ENCODE results near the gene ARMS2.

Gene ARMS2

GRCh38 chr10:122481296-122482056 lies 27.0 kb downstream of the ARMS2 start:
- TF ChIP-seq CTCF (conservative IDR thresholded peaks at IDR 0.05) (no peak), ZFX (IDR thresholded peaks at IDR 0.05) (no peak)

GRCh38 chr10:122484276-122485060 lies 30.0 kb downstream of the ARMS2 start:
- TF ChIP-seq CTCF (conservative IDR thresholded peaks at IDR 0.05) (no peak), ZFX (IDR thresholded peaks at IDR 0.05) (no peak)
- no peak overlapping the region for H3K27ac ChIP-seq

More at GRCh38 chr10:122481296-122482056, 27.0 kb downstream of the ARMS2 start:
- no peak overlapping the region for H3K27ac ChIP-seq

GRCh38 chr10:122485670-122486069 lies 31.2 kb downstream of the ARMS2 start:
- TF ChIP-seq ZFX (IDR thresholded peaks at IDR 0.05) (no peak), CTCF (conservative IDR thresholded peaks at IDR 0.05) (no peak)
- H3K27ac ChIP-seq: no peak overlapping the region

GRCh38 chr10:122486406-122487080 lies 32.1 kb downstream of the ARMS2 start:
- no peak overlapping the region for H3K27ac ChIP-seq
- TF ChIP-seq ZFX (IDR thresholded peaks at IDR 0.05) (no peak), CTCF (conservative IDR thresholded peaks at IDR 0.05) (no peak)

- H3K27ac ChIP-seq: no peak overlapping the region
- no peak for TF ChIP-seq CTCF (conservative IDR thresholded peaks at IDR 0.05)
- no peak for TF ChIP-seq ZFX (IDR thresholded peaks at IDR 0.05)
These were observed 32.8 kb downstream of the ARMS2 start for GRCh38 chr10:122487174-122487765.

GRCh38 chr10:122490268-122490667 lies 35.8 kb downstream of the ARMS2 start:
- no peak overlapping the region for H3K27ac ChIP-seq
- no peak for TF ChIP-seq CTCF (conservative IDR thresholded peaks at IDR 0.05)
- TF ChIP-seq ZFX (IDR thresholded peaks at IDR 0.05): no peak
